Right lobe of liver (tissue), 6 donors: ENCODE data around the gene LSS. TPM values are rescaled to one million over a fixed set of nuclear protein-coding genes. Genes with fewer than 3 reads are reported as not detected.

Experiments used
- ATAC-seq, 4 donors: fragments of 200-7000 bp; cut with Tn5 transposase; one replicate each; pipeline ENCODE4 v1.9.1; 2020; ENCODE audit warnings: mild to moderate bottlenecking in 4 of 4, moderate library complexity in 4 of 4
- DNase-seq, 3 donors: peaks; one replicate each; pipeline ENCODE4 v3.0.0-alpha.2; 2020
- H3K27ac ChIP-seq, 3 donors: fragments of 200-600 bp; one replicate each; pipeline ENCODE4 v1.8.0; 2022
- H3K27me3 ChIP-seq, 2 donors: fragments of 200-600 bp; one replicate each; pipeline ENCODE4 v1.8.0; 2022
- H3K36me3 ChIP-seq, 4 donors: fragments of 200-600 bp; sonication (generic) in 1 of 4; one replicate each; pipeline versions ENCODE4 v1.5.1 to v1.8.0; 2017 to 2022; ENCODE audit warnings: control low read depth in 1 of 4
- H3K4me1 ChIP-seq, 4 donors: fragments of 200-600 bp; sonication (generic) in 1 of 4; one replicate each; pipeline versions ENCODE4 v1.5.1 to v1.8.0; 2017 to 2022; ENCODE audit warnings: control low read depth in 1 of 4
- H3K4me3 ChIP-seq, 3 donors: fragments of 200-600 bp; one replicate each; pipeline ENCODE4 v1.8.0; 2022
- H3K9me3 ChIP-seq, 4 donors: fragments of 200-600 bp; sonication (generic) in 1 of 4; one replicate each; pipeline versions ENCODE4 v1.5.1 to v1.8.0; 2017 to 2022; ENCODE audit warnings: control low read depth in 1 of 4
- CTCF ChIP-seq, 4 donors: fragments of 200-600 bp in 3 of 4; fragments of 450-650 bp in 1 of 4; IDR thresholded peaks; one replicate each; pipeline versions ENCODE4 v1.5.1 to v1.8.0; 2016 to 2022; ENCODE audit warnings: antibody characterized with exemption in 4 of 4, mild to moderate bottlenecking in 2 of 4
- POLR2A ChIP-seq: fragments of 450-650 bp; IDR thresholded peaks from one replicate; pipeline ENCODE4 v1.6.1; 2017; ENCODE audit warnings: antibody characterized with exemption, mild to moderate bottlenecking
- WGBS: methylation state at CpG from one replicate; pipeline ENCODE4 v1.1.6; 2018; ENCODE audit warnings: low coverage, low lambda C conversion rate; ENCODE audit not compliant: insufficient coverage; ENCODE audit errors: missing lambda C conversion rate; 5-methylcytosine and 5-hydroxymethylcytosine counted together
- intact Hi-C, 2 donors: fragments of 100-400 bp; cut with DNase I; formaldehyde crosslinking; loops; one replicate each; pipeline versions ENCODE4 v1.11.2 to v1.14.1; 2022
- total RNA-seq, 6 experiments: library from RNA; depleted of rRNA in 2 of 6; stranded (reverse); fragments of >200 nt in 2 of 6; fragmentation: NEBNext Ultra II Directional in 3 of 6; extraction: Animal tissue kit (Norgen Biotek cat#: 25700) in 3 of 6; gene quantifications; one replicate each; pipeline versions ENCODE4 v1.1.0 to v1.2.4, GENCODE V29; 2016 to 2023
- donor health status: DM: no; HTN: yes; CAD: no.
- donor health status: DM: no; HTN: no; CAD: no.
- donor health status: DM: no; HTN: no; CAD: no.
- donor health status: DM: no; HTN: yes; CAD: no.
- donor health status: DM: no; HTN: yes; CAD: no.

LSS gene
- total RNA-seq, 6 experiments from 2014 or later: 37.0 to 103 (median 59.6) TPM

GRCh38 chr21:46159390-46159789 is 69.2 kb downstream of the LSS start:
- no peak for TF ChIP-seq POLR2A
- no peak for TF ChIP-seq CTCF (IDR thresholded peaks at IDR 0.05)
- peaks cover 0 to 7% (median 2%) of the 10 kb centered on the region in 4 donors for H3K4me1 ChIP-seq
- H3K27ac ChIP-seq: no peak overlapping the region
- H3K4me3 ChIP-seq: no peak overlapping the region
- ATAC-seq: no peak
- H3K9me3 ChIP-seq: no peaks in the 10 kb centered on the region
- intact Hi-C loops: no loop called here
- no peaks in the 10 kb centered on the region for H3K27me3 ChIP-seq
- 90% methylated on average over 4 of the region's 12 CpGs for WGBS
- DNase-seq: peak in 1 of 3 donors; percentile 29
- no peaks in the 10 kb centered on the region for H3K36me3 ChIP-seq

DNA sequence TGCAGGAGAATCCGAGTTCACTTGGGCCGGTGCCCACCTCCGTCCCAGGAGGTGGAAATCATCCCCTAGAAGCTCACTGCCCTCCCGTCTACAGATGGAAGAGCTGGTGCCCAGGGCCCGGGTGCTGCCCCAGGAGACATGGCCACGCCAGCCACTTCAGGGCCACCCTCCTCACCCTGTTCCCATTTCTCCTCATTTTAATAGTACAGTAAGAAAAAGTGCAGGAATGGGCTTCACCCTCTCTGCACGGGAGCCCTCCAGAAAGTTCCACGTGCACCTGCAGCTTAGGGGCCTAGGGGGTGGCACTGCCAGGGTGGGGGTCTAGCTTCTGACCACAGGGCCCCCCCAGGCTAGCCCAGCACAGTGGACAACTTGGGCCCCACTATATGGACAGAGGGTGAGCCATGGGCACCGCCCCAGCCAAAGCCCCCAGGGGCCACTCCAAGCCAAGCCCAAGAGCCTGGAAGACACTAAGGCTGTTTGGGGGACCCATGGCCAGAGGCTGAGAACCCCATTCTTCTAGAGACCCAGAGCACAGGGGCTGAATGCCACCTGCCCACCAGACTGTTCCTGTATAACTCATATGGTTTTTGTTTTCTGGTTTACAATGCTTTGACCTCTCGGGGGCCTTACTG is 69.8 kb downstream of the LSS start:
- H3K27me3 ChIP-seq: no peaks in the 10 kb centered on the region
- ATAC-seq: no peak
- peak in 1 of 3 donors; percentile 48 for DNase-seq
- H3K9me3 ChIP-seq: no peaks in the 10 kb centered on the region
- no peak overlapping the region for H3K4me3 ChIP-seq
- intact Hi-C loops: no loop called here
- H3K36me3 ChIP-seq: peaks cover 0 to 2% (median 0%) of the 10 kb centered on the region in 4 donors
- no peak for TF ChIP-seq CTCF (IDR thresholded peaks at IDR 0.05)
- no peak for TF ChIP-seq POLR2A
- H3K27ac ChIP-seq: no peak overlapping the region
- WGBS: 76% methylated on average over 5 of the region's 10 CpGs
- H3K4me1 ChIP-seq: peaks cover 0 to 7% (median 2%) of the 10 kb centered on the region in 4 donors

DNA sequence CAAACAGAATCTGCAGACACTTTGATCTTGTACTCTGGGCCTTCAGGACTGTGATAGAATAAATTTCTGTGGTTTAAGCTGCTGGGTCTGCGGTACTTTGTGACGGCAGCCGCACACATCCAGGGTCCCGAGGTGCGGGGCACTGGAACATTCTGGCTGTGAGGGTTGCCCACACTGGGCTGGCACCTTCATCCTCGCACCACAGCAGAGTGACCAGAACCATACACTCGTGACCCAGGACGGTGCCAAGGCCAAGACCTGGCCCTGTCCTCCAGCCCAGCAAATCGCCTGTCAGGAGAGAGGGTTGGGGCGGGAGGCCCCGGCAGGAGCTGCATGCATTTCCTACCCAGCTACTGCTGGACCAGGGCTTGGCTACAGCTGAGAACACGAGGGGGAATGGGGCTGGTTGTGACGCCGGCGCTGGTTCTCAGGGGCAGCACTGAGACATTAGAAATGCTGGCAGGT is 70.6 kb downstream of the LSS start:
- DNase-seq: peak in 1 of 3 donors; percentile 42
- H3K9me3 ChIP-seq: no peaks in the 10 kb centered on the region
- H3K4me3 ChIP-seq: no peak overlapping the region
- TF ChIP-seq POLR2A (no peak), CTCF (IDR thresholded peaks at IDR 0.05) (no peak)
- peaks cover 0 to 8% (median 3%) of the 10 kb centered on the region in 4 donors for H3K4me1 ChIP-seq
- WGBS: 70% methylated on average over 7 of the region's 15 CpGs
- ATAC-seq: no peak
- no peaks in the 10 kb centered on the region for H3K27me3 ChIP-seq
- H3K27ac ChIP-seq: no peak overlapping the region
- intact Hi-C loops: no loop called here
- peaks cover 0 to 5% (median 1%) of the 10 kb centered on the region in 4 donors for H3K36me3 ChIP-seq

- TF ChIP-seq CTCF (IDR thresholded peaks at IDR 0.05) (no peak), POLR2A (no peak)
- intact Hi-C loops: no loop called here
- H3K4me3 ChIP-seq: no peak overlapping the region
- H3K4me1 ChIP-seq: peaks cover 0 to 13% (median 3%) of the 10 kb centered on the region in 4 donors
- no peak for ATAC-seq
- no CpG with 5 or more reads among the region's 12 CpGs for WGBS
- H3K27me3 ChIP-seq: no peaks in the 10 kb centered on the region
- peak in 1 of 3 donors; percentile 41 for DNase-seq
- H3K36me3 ChIP-seq: peaks cover 0 to 10% (median 4%) of the 10 kb centered on the region in 4 donors
- no peak overlapping the region for H3K27ac ChIP-seq
- H3K9me3 ChIP-seq: no peaks in the 10 kb centered on the region
Measured at GRCh38 chr21:46157396-46157986, 71.1 kb downstream of the LSS start.
